HG02759 (cell line): ENCODE data around the gene AFG3L2.

Source experiments
- ATAC-seq: cut with Tn5 transposase; IDR thresholded peaks from one replicate; pipeline ENCODE4 v1.9.1; 2021; ENCODE audit warnings: mild to moderate bottlenecking, moderate library complexity; ENCODE audit not compliant: unreplicated experiment

Gene AFG3L2

GRCh38 chr18:12282442-12283039 is 94.5 kb downstream of the AFG3L2 start:
- ATAC-seq, result no peak

GRCh38 chr18:12281861-12282260 is 95.2 kb downstream of the AFG3L2 start:
- ATAC-seq, result no peak

GRCh38 chr18:12279781-12280531 is 97.1 kb downstream of the AFG3L2 start:
- no peak for ATAC-seq
